ENCODE measurements around the gene PTPRM. TPM values are rescaled to one million over a fixed set of nuclear protein-coding genes. Genes with fewer than 3 reads are reported as not detected.

PTPRM gene
- total and polyA plus RNA-seq, 12 donors = 31.7 to 116 (median 61.2) TPM

DNA sequence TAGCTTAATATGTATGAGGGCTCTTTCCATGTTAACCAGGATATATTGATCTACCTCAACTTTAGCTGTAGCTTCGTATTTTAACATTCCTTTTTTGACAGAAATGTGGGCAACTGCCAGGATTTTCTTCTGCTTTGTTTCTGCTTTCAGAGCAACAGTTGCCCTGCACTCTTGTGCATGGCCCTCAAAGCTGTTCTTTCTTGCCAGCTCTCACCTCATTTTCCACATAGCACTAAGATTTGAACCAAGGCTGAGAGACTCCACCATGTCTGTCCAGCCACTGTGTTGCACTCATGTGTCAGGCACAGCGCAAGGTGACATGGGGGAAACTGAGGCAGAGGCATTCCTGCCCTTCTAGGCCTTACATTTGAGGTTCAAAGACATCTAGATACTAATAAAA is 619.3 kb downstream of the PTPRM start:
- intact Hi-C loops (cut with DNase I) = no loop called here
- H3K27me3 ChIP-seq = no peaks in the 10 kb centered on the region
- H3K4me1 ChIP-seq (replicated peaks in 1 of 2) = no peaks in the 10 kb centered on the region
- H3K27ac ChIP-seq = no peak overlapping the region
- H3K36me3 ChIP-seq (replicated peaks in 1 of 2) = no peaks in the 10 kb centered on the region
- no peak for DNase-seq
- H3K4me3 ChIP-seq = no peak overlapping the region
- H3K9me3 ChIP-seq (replicated peaks in 1 of 3) = no peaks in the 10 kb centered on the region
- TF ChIP-seq, protein P1, sequence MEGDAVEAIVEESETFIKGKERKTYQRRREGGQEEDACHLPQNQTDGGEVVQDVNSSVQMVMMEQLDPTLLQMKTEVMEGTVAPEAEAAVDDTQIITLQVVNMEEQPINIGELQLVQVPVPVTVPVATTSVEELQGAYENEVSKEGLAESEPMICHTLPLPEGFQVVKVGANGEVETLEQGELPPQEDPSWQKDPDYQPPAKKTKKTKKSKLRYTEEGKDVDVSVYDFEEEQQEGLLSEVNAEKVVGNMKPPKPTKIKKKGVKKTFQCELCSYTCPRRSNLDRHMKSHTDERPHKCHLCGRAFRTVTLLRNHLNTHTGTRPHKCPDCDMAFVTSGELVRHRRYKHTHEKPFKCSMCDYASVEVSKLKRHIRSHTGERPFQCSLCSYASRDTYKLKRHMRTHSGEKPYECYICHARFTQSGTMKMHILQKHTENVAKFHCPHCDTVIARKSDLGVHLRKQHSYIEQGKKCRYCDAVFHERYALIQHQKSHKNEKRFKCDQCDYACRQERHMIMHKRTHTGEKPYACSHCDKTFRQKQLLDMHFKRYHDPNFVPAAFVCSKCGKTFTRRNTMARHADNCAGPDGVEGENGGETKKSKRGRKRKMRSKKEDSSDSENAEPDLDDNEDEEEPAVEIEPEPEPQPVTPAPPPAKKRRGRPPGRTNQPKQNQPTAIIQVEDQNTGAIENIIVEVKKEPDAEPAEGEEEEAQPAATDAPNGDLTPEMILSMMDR (IDR thresholded peaks at IDR 0.05) = no peak
- TF ChIP-seq POLR2A (IDR thresholded peaks at IDR 0.05) = no peak
- 54 to 97% (median 91%) methylated on average over 2 of the region's 2 CpGs for WGBS, 4 donors

DNA sequence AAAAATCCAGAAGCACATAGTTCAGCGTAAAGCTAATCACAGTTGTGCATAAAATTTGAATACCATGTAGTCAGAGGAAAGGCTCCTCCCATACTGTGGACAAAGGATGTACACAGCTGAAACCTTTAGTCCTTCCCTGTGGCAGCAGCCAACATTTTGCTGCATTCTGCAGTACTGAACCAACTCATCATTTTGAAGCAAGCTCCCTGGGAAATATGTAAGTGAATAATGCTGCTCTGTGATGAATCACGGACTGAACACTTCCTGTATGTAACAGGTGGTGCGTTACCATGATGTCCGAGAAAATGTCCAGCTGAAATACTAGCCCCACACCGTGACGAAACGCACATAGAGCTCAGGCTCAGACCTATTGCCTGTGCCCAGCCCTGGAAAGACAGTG is 621.1 kb downstream of the PTPRM start:
- no peak overlapping the region for H3K4me3 ChIP-seq
- TF ChIP-seq, protein P1 (IDR thresholded peaks at IDR 0.05) = no peak
- TF ChIP-seq POLR2A (IDR thresholded peaks at IDR 0.05) = no peak
- H3K27me3 ChIP-seq = no peaks in the 10 kb centered on the region
- 89 to 94% (median 90%) methylated on average over 7 of the region's 7 CpGs for WGBS, 4 donors
- intact Hi-C loops (cut with DNase I) = no loop called here
- no peaks in the 10 kb centered on the region for H3K4me1 ChIP-seq (replicated peaks in 1 of 2)
- H3K9me3 ChIP-seq (replicated peaks in 1 of 3) = no peaks in the 10 kb centered on the region
- no peaks in the 10 kb centered on the region for H3K36me3 ChIP-seq (replicated peaks in 1 of 2)
- no peak overlapping the region for H3K27ac ChIP-seq
- no peak for DNase-seq

DNA sequence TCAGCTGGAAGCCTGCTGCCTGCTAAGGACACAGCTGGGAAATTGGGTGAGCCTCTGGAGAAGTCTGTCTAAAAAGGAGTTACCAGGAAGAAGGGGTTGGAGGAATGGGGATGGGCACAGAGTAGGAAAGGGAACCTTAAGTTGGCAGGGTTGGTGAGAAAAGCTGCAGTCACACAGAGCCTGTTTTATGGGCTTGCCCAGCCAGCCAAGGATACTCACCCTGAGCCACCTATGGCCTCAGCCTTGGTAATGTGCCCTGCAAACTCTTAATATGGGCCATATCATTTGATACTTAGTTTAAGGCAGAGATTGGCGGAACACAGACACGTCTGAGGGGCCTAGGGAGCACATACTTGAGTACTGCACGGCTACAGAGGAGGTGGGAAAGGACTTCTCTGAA is 623.9 kb downstream of the PTPRM start:
- Histone ChIP-seq H3K36me3 (replicated peaks in 1 of 2) (no peaks in the 10 kb centered on the region), H3K4me3 (no peak overlapping the region), H3K9me3 (replicated peaks in 1 of 3) (no peaks in the 10 kb centered on the region), H3K27ac (no peak overlapping the region), H3K27me3 (no peaks in the 10 kb centered on the region), H3K4me1 (replicated peaks in 1 of 2) (no peaks in the 10 kb centered on the region)
- intact Hi-C loops (cut with DNase I) = loop anchor here in 1 of 2 donors (10.0 kb wide), 1 partner anchor 64 kb away; no protein-coding TSS in a partner anchor
- TF ChIP-seq POLR2A (IDR thresholded peaks at IDR 0.05) = no peak
- TF ChIP-seq, protein P1 (IDR thresholded peaks at IDR 0.05) = no peak
- DNase-seq = no peak
- 94 to 96% (median 95%) methylated on average over 3 of the region's 3 CpGs for WGBS, 4 donors

DNA sequence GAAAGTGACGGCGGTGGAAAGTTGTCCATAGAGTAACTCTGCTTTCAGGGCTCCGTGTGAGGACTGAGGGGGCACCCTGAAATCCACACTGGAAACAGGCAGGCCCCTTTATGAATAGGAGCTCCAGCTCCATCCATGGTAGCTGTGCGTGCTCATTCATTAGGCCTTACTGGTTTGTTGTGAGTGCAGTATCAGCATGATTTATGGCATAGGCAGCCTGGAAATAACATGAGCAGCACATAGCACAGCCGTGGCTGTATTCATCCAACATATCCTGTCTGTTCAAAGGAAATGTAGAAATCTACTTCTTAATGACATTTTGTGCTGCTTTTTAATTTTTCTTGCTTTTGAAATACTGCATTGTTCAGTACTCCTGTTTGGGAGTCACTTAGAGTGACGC is 627.3 kb downstream of the PTPRM start:
- intact Hi-C loops (cut with DNase I) = loop anchor here in 1 of 2 donors (10.0 kb wide), 1 partner anchor 60 kb away; no protein-coding TSS in a partner anchor
- no peak for DNase-seq
- no peaks in the 10 kb centered on the region for H3K9me3 ChIP-seq (replicated peaks in 1 of 3)
- no peaks in the 10 kb centered on the region for H3K27me3 ChIP-seq
- no peak overlapping the region for H3K27ac ChIP-seq
- no peak for TF ChIP-seq POLR2A (IDR thresholded peaks at IDR 0.05)
- TF ChIP-seq, protein P1 (IDR thresholded peaks at IDR 0.05) = no peak
- no peaks in the 10 kb centered on the region for H3K4me1 ChIP-seq (replicated peaks in 1 of 2)
- WGBS, 4 donors = 88 to 91% (median 91%) methylated on average over 6 of the region's 6 CpGs
- H3K36me3 ChIP-seq (replicated peaks in 1 of 2) = no peaks in the 10 kb centered on the region
- H3K4me3 ChIP-seq = no peak overlapping the region
